Hematopoietic multipotent progenitor cell (in vitro differentiated cells): ENCODE results near the gene SCMH1. TPM values are rescaled to one million over a fixed set of nuclear protein-coding genes. Genes with fewer than 3 reads are reported as not detected.

ENCODE experiments used
- DNase-seq, 3 donors: peaks; one replicate each; pipeline ENCODE4 v3.0.0-alpha.2; 2011 to 2015; ENCODE audit warnings: low read depth in 2 of 3, low spot score in 2 of 3
- total RNA-seq: library from RNA; depleted of rRNA; stranded (reverse); fragments of >200 nt; gene quantifications from one replicate; pipeline ENCODE4 v1.2.3, GENCODE V29; 2012

The SCMH1 gene
- total RNA-seq, 1 donor: 39.3 TPM

DNA sequence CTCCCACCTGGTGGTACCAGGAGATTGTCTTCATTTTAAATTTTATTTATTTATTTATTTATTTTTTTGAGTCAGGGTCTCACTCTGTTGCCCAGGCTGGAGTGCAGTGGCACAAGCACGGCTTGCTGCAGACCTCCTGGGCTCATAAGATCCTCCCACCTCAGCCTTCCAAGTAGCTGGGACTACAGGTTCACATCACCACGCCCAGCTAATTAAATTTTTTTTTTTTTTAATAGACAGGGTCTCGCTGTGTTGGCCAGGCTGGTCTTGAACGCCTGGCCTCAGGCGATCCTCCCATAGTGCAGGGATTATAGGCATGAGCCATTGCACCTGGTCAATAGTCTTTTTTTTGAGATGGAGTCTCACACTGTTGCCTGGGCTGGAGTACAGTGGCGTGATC, 229.1 kb downstream of the SCMH1 start:
- no peak for DNase-seq

DNA sequence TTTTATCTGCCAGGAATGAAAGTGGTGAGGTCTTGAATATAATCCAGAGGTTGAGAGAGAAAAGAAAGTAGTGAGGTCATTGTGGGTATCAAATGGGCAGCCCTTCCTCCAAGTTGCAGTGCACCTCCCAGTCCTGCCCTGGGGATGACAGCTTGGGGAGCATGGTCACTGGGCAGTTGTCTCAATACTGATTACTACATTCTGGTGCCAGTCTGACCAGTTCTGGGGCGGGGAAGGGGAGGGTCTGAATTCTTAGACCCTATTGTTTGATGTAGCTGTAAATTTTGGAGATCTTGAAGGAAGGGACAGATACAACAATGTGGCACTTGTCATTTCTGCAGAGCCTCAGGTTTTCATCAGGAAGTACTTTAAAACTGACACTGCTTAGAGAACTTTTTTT, 231.8 kb downstream of the SCMH1 start:
- no peak for DNase-seq

- no peak for DNase-seq
These were observed 232.6 kb downstream of the SCMH1 start for GRCh38 chr1:41009466-41009865.

DNA sequence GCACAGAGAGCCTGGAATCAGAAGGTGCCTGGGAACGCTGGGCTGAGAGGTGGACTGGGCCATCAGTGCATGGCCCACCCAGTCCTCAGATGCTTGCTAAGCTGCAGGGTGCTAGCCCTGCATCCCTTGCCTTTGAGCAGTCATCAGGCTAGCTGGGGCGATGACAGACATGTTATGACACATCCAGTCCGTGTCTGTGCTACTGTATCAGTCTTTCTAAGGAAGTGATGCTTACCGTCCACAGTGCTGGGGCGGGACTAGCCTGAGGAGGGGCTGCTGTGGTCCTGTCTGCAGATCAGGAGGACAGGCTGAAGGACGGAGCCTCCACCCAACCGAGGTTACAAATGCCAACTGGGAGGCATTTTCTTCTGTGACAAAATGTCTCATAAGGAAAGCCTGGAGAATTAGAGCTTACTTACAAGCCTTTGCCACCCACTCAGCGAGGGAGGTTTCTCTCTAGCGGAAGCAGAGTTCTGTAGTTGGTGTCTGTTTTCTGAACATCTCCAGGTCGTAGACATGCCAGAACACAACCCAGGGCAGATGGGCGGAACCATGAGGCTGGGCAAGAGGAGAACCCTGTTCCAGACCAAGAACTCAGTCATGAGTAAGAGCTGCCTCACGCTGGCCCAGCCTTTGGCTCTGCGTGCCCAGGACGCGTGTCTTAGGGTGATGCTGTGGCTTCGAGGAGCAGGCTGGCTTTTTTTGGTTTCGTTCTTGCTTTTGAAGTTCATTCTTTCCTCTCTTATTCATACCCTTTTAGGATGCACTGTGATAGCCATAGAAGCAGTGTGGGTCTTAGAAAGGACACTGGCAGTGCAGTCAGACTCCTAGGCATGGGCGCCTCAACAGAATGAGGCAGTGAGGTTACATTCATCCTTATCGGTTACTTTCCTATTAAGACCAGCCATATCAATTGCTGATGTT, 234.9 kb downstream of the SCMH1 start:
- DNase-seq: no peak

DNA sequence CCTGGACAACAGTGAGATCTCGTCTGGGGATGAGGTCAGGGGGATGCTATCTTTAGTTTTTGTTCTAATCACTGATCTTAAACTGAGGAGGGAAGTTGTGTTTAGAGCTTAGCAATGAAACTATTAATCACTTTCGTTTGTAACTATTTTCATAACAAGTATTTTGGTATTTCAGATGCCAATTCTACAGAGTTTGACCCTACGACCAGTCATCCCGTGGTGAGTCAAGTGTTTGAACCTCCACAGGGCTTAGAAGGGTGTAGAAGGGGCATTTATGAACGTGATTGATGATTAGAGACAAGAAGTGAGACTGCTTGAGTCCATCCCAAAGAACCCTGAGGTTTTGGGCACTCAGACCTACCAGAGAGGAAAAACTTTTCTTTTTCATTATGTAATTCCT, 236.2 kb downstream of the SCMH1 start:
- DNase-seq: no peak

GRCh38 chr1:41003640-41004220, 238.4 kb downstream of the SCMH1 start:
- peak; percentile 58 to 99 (median 98) for DNase-seq

DNA sequence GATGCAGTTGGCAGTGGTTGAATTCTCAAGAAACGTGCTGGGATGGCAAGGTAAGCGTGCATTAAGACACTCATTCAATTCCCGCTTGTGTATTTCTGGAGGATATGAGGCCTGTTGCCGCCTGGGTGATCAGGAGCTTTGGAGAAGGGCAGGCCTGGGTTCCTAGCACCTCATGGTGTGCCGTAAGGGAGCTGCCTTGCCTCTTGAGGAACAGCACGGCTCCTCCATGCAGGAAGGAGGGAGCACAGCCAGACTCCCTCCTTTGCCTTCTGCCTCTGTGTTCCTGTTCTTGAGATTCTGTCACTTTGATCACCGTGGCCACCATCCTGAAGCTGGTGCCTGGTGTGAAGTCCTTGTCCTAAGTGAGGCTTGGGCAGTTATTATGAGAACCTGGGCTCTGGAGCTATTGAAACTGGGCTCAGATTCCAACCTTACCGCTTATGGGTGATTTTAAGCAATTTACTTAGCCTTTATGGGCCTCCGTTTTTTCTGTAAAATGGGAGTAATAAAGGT, 238.9 kb downstream of the SCMH1 start:
- DNase-seq: no peak

- no peak for DNase-seq
These were observed 243.4 kb downstream of the SCMH1 start for GRCh38 chr1:40998668-40999067.

GRCh38 chr1:40997096-40997495, 245.0 kb downstream of the SCMH1 start:
- no peak for DNase-seq

GRCh38 chr1:40989066-40989465, 253.0 kb downstream of the SCMH1 start:
- DNase-seq: no peak

GRCh38 chr1:40988280-40988679, 253.8 kb downstream of the SCMH1 start:
- no peak for DNase-seq

- no peak for DNase-seq
These were observed 254.4 kb downstream of the SCMH1 start for GRCh38 chr1:40987439-40988276.

DNA sequence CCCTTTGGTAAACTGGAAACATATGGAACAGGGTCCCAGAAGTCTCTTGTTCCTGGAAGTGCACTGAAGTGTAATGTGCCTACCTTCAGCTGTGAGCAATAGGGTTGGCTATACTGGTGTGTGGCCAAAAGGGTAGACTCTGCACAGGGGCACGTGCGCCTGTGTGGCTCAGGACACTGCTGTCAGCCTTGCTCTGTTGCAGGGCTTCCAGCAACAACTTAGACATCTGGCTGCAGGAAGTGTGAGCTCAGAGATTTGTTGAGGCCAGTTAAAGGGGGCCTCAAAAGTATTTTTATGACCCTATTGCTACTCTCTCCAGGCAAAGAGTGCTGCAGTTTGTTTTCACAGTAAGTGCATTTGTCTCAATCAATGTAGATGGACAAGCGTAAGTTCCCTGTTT, 255.2 kb downstream of the SCMH1 start:
- no peak for DNase-seq

GRCh38 chr1:40986328-40986783, 255.8 kb downstream of the SCMH1 start:
- DNase-seq: no peak

DNA sequence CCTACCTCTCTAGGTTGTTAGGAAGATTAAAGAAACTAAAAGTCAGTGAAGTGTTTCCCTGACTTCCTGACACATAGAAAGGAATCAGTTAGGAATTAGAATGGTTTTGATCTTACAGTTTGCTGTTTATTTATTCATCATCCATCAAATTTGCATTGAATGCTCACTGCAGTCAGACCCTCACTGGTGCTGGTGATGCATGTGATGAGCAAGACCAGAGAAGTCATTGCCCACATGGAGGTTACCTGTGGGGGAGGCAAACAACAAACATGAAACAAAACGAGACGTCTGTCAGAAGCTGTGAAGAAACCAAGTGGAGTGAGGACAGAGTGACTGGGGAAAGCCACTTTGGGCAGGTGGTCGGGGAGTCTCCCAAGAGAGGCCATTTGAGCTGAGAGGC, 256.2 kb downstream of the SCMH1 start:
- no peak for DNase-seq

GRCh38 chr1:40985161-40985560, 256.9 kb downstream of the SCMH1 start:
- no peak for DNase-seq

DNA sequence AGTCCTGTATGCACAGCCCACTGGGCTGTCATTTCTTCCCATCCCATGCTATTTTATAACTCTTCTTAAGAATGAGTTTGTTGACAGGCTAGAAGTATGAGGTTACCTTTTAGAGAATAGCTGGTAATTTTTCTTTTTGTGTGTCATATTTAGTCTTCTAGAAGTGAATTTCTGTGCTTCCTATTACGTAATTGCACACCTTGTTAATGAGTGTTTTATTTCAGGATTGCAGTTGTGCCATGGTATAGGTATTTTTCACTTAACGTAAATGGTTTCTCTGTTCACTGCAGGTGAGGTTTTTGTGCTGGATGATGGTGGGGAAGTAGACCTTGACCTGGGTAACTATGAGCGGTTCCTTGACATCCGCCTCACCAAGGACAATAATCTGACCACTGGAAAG, 257.6 kb downstream of the SCMH1 start:
- no peak for DNase-seq

- DNase-seq: no peak
These were observed 258.0 kb downstream of the SCMH1 start for GRCh38 chr1:40984066-40984465.

DNA sequence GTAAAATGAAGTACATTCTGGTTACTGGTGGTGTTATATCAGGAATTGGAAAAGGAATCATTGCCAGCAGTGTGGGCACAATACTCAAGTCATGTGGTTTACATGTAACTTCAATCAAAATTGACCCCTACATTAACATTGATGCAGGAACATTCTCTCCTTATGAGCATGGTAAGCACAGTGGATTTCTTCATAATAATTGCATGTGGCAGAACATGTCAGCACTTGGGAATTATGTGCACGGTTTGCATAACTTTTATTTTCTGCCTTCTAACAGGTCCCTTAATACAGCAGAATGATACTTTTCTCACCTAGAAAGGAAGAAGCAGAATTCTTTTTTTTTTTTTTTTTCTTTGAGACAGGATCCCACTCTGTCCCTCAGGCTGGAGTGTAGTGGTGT, 258.8 kb downstream of the SCMH1 start:
- DNase-seq: no peak

DNA sequence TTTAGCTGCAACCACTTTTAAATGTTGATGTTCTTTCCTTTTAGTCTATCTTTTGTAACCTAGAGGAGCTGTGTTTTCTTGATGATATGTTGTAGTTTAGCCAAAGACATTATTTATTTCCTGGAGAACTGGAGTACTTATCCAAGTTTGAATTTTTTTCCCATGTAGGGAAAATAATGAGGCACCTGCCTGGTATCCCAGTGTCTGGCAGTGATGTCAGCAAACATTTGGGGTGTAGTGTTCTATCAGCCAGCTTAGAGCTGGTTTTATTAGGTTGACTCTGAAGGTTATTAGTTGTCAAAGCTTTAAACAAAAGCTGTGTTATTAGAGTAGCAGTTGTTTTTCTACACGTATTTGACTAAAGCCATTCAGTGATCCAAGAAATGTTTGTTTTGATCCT, 259.4 kb downstream of the SCMH1 start:
- no peak for DNase-seq
